Measurements from ENCODE around the gene ACTN3. TPM values are rescaled to one million over a fixed set of nuclear protein-coding genes. Genes with fewer than 3 reads are reported as not detected.
"Not testable (repeated sequence)": the region's sequence is repeated elsewhere in the genome, so short reads cannot be mapped to it uniquely, and the experiment has no call there.

The ACTN3 gene
- total RNA-seq, 1 donor from 2014 or later = 0.07 TPM

GRCh38 chr11:66570850-66571180, 24.1 kb downstream of the ACTN3 start:
- no peaks in the 10 kb centered on the region for H3K36me3 Mint-ChIP-seq (ENCODE audit: low read depth)
- peaks cover 19% of the 10 kb centered on the region for H3K27me3 Mint-ChIP-seq (ENCODE audit: low read depth)
- no peak overlapping the region for H3K27ac Mint-ChIP-seq (ENCODE audit: unreplicated experiment)
- H3K9me3 Mint-ChIP-seq (ENCODE audit: low read depth) = no peaks in the 10 kb centered on the region
- H3K4me3 Mint-ChIP-seq (ENCODE audit: unreplicated experiment) = no peak overlapping the region
- H3K4me1 Mint-ChIP-seq (ENCODE audit: low read depth) = peaks cover 7% of the 10 kb centered on the region
- DNase-seq (ENCODE audit: low spot score) = no peak
- TF ChIP-seq CTCF (IDR thresholded peaks at IDR 0.05) = no peak

GRCh38 chr11:66579017-66579606, 32.4 kb downstream of the ACTN3 start:
- DNase-seq (ENCODE audit: low spot score) = no peak
- Mint-ChIP-seq H3K4me1 (ENCODE audit: low read depth) (peaks cover 8% of the 10 kb centered on the region), H3K9me3 (ENCODE audit: low read depth) (peaks cover 5% of the 10 kb centered on the region), H3K27ac (ENCODE audit: unreplicated experiment) (no peak overlapping the region), H3K4me3 (ENCODE audit: unreplicated experiment) (no peak overlapping the region), H3K36me3 (ENCODE audit: low read depth) (no peaks in the 10 kb centered on the region), H3K27me3 (ENCODE audit: low read depth) (peaks cover 15% of the 10 kb centered on the region)
- peak; percentile 91 for TF ChIP-seq CTCF (IDR thresholded peaks at IDR 0.05)

- Mint-ChIP-seq H3K4me3 (ENCODE audit: unreplicated experiment) (no peak overlapping the region), H3K27ac (ENCODE audit: unreplicated experiment) (no peak overlapping the region), H3K27me3 (ENCODE audit: low read depth) (peaks cover 3% of the 10 kb centered on the region), H3K36me3 (ENCODE audit: low read depth) (no peaks in the 10 kb centered on the region), H3K4me1 (ENCODE audit: low read depth) (peaks cover 8% of the 10 kb centered on the region), H3K9me3 (ENCODE audit: low read depth) (peaks cover 5% of the 10 kb centered on the region)
- no peak for DNase-seq (ENCODE audit: low spot score)
- no peak for TF ChIP-seq CTCF (IDR thresholded peaks at IDR 0.05)
Measured at GRCh38 chr11:66580803-66581202, 34.1 kb downstream of the ACTN3 start.

- Mint-ChIP-seq H3K4me3 (ENCODE audit: unreplicated experiment) (no peak overlapping the region), H3K4me1 (ENCODE audit: low read depth) (peaks cover 8% of the 10 kb centered on the region), H3K27ac (ENCODE audit: unreplicated experiment) (no peak overlapping the region), H3K9me3 (ENCODE audit: low read depth) (peaks cover 5% of the 10 kb centered on the region), H3K27me3 (ENCODE audit: low read depth) (peaks cover 1% of the 10 kb centered on the region), H3K36me3 (ENCODE audit: low read depth) (no peaks in the 10 kb centered on the region)
- DNase-seq (ENCODE audit: low spot score) = no peak
- no peak for TF ChIP-seq CTCF (IDR thresholded peaks at IDR 0.05)
Measured at GRCh38 chr11:66581261-66581660, 34.6 kb downstream of the ACTN3 start.

GRCh38 chr11:66582565-66583147, 36.0 kb downstream of the ACTN3 start:
- not testable (repeated sequence) for H3K9me3 Mint-ChIP-seq (ENCODE audit: low read depth)

GRCh38 chr11:66585447-66585846, 38.7 kb downstream of the ACTN3 start:
- not testable (repeated sequence) for H3K27me3 Mint-ChIP-seq (ENCODE audit: low read depth); H3K4me3 Mint-ChIP-seq (ENCODE audit: unreplicated experiment); H3K9me3 Mint-ChIP-seq (ENCODE audit: low read depth); DNase-seq (ENCODE audit: low spot score); H3K4me1 Mint-ChIP-seq (ENCODE audit: low read depth); H3K27ac Mint-ChIP-seq (ENCODE audit: unreplicated experiment); H3K36me3 Mint-ChIP-seq (ENCODE audit: low read depth)

More at GRCh38 chr11:66582565-66583147, 36.0 kb downstream of the ACTN3 start:
- H3K27me3 Mint-ChIP-seq (ENCODE audit: low read depth); H3K36me3 Mint-ChIP-seq (ENCODE audit: low read depth); DNase-seq (ENCODE audit: low spot score); H3K4me3 Mint-ChIP-seq (ENCODE audit: unreplicated experiment); H3K4me1 Mint-ChIP-seq (ENCODE audit: low read depth); H3K27ac Mint-ChIP-seq (ENCODE audit: unreplicated experiment): not testable (repeated sequence)
